Measurements from ENCODE around the gene SUMO4.

DNA sequence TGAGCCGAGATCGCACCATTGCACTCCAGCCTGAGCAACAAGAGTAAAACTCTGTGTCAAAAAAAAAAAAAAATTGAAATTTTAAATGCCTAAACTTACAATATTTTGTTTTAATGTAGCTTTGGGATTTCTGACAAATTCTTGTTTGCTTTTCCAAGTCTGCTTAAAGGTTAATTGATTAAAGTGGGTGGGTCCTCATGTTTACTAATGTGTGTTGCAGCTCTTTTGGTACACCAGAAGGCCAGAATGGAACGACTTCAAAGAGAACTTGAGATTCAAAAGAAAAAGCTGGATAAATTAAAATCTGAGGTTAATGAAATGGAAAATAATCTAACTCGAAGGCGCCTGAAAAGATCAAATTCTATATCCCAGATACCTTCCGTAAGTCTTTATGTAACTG lies 2.7 kb upstream of the SUMO4 start:
- TF ChIP-seq CTCF (IDR thresholded peaks at IDR 0.05): no peak
- no peak for TF ChIP-seq POLR2A (IDR thresholded peaks at IDR 0.05)
